LNCaP clone FGC (cell line): ENCODE results near the gene ANKRD13C.

Experiments
- DNase-seq: peaks from one replicate; pipeline ENCODE4 v3.0.0-alpha.2; 2011; ENCODE audit warnings: low read depth
- H3K4me3 ChIP-seq: 2 replicates; pipeline ENCODE4 v1.5.1; 2011; ENCODE audit warnings: mild to moderate bottlenecking, low read depth, low read length, control low read depth
- TF ChIP-seq, protein P1 (sequence below): IDR thresholded peaks from 2 replicates; pipeline ENCODE4 v1.5.1; 2012; ENCODE audit warnings: mild to moderate bottlenecking; ENCODE audit not compliant: control insufficient read depth, insufficient read depth; ENCODE audit errors: extremely low read depth

Gene ANKRD13C, protein sequence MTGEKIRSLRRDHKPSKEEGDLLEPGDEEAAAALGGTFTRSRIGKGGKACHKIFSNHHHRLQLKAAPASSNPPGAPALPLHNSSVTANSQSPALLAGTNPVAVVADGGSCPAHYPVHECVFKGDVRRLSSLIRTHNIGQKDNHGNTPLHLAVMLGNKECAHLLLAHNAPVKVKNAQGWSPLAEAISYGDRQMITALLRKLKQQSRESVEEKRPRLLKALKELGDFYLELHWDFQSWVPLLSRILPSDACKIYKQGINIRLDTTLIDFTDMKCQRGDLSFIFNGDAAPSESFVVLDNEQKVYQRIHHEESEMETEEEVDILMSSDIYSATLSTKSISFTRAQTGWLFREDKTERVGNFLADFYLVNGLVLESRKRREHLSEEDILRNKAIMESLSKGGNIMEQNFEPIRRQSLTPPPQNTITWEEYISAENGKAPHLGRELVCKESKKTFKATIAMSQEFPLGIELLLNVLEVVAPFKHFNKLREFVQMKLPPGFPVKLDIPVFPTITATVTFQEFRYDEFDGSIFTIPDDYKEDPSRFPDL

DNA sequence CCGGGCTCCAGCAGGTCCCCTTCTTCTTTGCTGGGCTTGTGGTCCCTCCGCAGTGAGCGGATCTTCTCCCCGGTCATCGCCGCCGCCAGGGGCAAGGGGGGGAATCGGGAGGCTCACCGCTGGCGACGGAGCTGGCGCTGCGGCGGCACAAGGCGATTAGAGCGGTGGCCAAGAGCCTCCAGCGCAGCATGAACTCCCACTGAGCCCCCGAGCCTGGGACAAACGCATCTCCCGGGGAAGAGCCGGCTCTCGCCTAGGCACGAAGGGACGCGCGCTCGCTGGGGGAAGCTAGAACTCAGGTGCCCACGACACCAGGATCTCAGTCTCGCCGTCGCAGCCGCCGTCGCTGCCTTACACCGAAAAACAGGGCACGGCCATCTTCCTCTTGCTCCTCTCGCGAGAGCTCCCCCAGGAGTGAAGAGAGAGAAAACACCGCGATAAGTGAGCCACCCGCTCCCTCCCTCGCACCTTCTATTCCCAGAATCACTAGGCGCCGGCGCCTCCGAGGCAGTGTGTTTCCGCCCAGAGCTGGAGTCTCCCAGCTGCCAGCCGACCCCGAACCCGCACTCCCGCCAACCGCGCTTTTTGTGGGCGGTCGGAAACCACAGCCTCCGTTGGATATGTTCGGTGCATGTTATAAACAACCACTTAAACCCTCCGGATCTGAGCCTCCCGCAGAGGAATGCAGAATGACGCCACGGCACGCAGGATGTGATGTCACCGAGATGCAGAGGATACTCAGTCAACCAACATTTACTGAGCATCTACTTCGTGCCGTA lies at the start of gene ANKRD13C:
Gene ANKRD13C, minus strand, starts transcription at position 391 of the 779 bp plus-strand sequence. Its CDS starts 314 bp downstream, at position 77.
- peak within 1 kb of the TSS; percentile 97 for H3K4me3 ChIP-seq
- peak; percentile 85 for DNase-seq
- TF ChIP-seq, protein P1, sequence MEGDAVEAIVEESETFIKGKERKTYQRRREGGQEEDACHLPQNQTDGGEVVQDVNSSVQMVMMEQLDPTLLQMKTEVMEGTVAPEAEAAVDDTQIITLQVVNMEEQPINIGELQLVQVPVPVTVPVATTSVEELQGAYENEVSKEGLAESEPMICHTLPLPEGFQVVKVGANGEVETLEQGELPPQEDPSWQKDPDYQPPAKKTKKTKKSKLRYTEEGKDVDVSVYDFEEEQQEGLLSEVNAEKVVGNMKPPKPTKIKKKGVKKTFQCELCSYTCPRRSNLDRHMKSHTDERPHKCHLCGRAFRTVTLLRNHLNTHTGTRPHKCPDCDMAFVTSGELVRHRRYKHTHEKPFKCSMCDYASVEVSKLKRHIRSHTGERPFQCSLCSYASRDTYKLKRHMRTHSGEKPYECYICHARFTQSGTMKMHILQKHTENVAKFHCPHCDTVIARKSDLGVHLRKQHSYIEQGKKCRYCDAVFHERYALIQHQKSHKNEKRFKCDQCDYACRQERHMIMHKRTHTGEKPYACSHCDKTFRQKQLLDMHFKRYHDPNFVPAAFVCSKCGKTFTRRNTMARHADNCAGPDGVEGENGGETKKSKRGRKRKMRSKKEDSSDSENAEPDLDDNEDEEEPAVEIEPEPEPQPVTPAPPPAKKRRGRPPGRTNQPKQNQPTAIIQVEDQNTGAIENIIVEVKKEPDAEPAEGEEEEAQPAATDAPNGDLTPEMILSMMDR, result 0 out of 2 replicates have a peak, but pooled peaks have one; percentile 12

DNA sequence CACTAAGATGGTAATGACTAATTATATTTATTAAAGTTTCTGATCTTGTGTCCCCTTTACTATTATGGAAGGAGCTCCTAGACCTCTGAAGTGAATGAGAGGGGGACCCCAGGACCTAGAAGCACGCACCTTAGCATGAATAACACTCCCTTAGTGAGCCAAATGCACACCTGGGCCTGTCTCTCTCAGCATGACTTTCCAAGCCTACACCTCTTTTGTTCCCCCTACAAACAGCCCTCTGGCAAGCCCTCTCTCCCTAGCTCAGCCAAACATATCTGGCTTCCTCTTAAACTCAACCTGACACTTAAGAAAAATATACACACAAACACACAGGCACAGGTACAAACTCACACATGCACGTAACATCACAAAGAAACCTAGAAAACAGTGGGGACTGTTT lies 49.2 kb upstream of the ANKRD13C start:
- no peak for DNase-seq

DNA sequence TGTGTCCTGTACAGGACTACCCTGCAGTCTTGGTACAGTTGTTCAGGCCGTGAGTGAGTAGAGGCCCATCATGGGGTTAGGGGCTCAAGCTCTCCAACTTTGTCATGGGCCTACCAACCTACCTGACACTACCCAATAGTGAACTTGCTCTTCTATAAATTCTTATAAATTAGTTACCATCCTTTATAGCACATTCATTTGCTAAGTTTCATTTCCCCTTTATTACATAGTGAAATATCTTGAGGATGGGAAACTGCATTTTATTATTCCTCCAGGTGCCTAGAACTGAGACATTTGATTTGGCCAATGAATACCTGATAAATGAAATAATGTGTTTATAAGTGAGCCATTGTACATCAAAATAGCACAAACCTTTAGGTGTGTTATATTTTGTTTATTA lies 47.5 kb upstream of the ANKRD13C start:
- TF ChIP-seq, protein P1, result no peak
- no peak for DNase-seq
- H3K4me3 ChIP-seq, result no peak overlapping the region

More for the DNA sequence above, 49.2 kb upstream of the ANKRD13C start:
- no peak overlapping the region for H3K4me3 ChIP-seq
- TF ChIP-seq, protein P1, result no peak

DNA sequence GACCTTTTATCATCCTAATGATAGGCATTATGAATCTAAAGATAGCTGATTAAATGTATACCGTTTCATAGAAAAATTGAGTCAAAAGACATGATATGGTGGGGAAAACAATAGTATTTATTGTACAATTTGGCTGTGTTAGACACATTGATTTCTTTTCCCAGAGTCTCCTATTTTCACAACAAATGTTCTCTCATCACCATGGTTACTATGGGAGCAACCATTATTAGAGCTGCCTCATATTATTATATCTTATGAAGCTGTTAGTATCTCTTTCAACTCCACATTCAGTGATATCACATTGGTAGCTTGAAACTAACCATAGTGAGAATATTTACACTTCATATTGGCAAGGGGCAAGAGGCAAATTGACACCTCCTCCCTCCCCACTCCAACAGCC lies 45.8 kb upstream of the ANKRD13C start:
- DNase-seq, result no peak
- TF ChIP-seq, protein P1, result no peak
- H3K4me3 ChIP-seq, result no peak overlapping the region

DNA sequence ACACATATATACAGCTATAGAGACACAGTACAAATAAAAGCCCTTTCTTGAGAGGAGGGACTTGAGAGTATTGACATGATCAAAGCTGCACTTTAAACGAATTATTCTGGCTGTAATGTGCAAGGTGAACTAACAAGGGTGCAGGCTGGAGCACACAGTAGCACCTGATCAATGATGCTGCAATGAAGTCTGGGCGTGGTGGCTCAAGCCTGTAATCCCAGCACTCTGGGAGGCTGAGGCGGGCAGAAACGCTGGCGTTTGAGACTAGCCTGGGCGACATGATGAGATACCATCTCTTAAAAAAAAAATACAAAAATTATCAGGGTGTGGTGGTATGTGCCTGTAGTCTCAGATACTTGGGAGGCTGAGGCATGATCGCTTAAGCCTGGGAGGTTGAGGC lies 42.5 kb upstream of the ANKRD13C start:
- TF ChIP-seq, protein P1, result no peak
- no peak overlapping the region for H3K4me3 ChIP-seq
- DNase-seq, result no peak

DNA sequence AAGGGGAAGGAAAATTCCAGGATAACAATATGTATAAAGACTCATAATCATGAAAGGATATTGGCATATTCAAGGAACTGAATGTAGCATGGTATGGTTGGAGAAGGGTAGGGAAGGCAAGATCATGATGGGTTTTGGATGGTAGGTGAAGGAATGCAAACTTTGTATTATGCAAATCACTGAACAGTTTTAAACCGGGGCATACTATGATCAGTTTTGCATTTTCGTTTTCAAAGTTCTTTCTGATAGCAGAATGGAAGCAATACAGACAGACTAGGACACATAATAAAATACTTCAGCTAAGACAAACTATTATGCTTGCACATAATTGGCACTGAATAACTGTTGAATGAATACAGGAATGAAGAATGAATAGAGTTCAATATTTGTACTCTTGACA lies 42.1 kb upstream of the ANKRD13C start:
- TF ChIP-seq, protein P1, result no peak
- H3K4me3 ChIP-seq, result no peak overlapping the region
- DNase-seq, result no peak
